GM12878 (cell line): ENCODE measurements around the gene SLAMF8. TPM values are rescaled to one million over a fixed set of nuclear protein-coding genes. Genes with fewer than 3 reads are reported as not detected.

Source experiments
- ATAC-seq: fragments of 200-7000 bp; cut with Tn5 transposase; 3 replicates; pipeline ENCODE4 v1.9.1; 2020; ENCODE audit warnings: mild to moderate bottlenecking, moderate library complexity
- BruUV-seq: library from RNA; stranded (reverse); fragments of 400-500 nt; replicated peaks from 2 replicates; lab custom pipeline; 2021; lab: Mats Ljungman, UMichigan
- CTCF ChIA-PET: fragments of 300-600 bp; sonication (Branson Sonifier 250); formaldehyde crosslinking; extraction: SDS; loops from one replicate; lab custom pipeline; 2021; ENCODE audit warnings: inconsistent platforms; lab: Yijun Ruan, JAX
- POLR2A ChIA-PET: fragments of 350-600 bp; formaldehyde crosslinking; extraction: SDS; loops from one replicate; lab custom pipeline; 2021; ENCODE audit warnings: inconsistent platforms; lab: Charles Lee
- RAD21 ChIA-PET: fragments of 300-600 bp; sonication (Branson Sonifier 250); formaldehyde crosslinking; loops from one replicate; lab custom pipeline; 2023; ENCODE audit warnings: antibody characterized with exemption; ENCODE audit not compliant: unreplicated experiment; lab: Charles Lee
- SMC1A ChIA-PET: fragments of 300-600 bp; sonication (Branson Sonifier 250); formaldehyde crosslinking; loops from one replicate; lab custom pipeline; 2023; ENCODE audit not compliant: unreplicated experiment, uncharacterized antibody; lab: Charles Lee
- DNase-seq: peaks from one replicate; pipeline ENCODE4 v3.0.0-alpha.2; 2011; ENCODE audit warnings: low read depth, low spot score
- FAIRE-seq: peaks from 3 replicates; lab custom pipeline; 2011; peaks lifted over from hg19 to GRCh38; lab: Jason Lieb, UNC
- H2AFZ ChIP-seq: 2 replicates; pipeline ENCODE4 v1.6.0; 2011; ENCODE audit warnings: low read depth, low read length, control low read depth; ENCODE audit not compliant: control insufficient read depth
- H3K27ac ChIP-seq: 2 replicates; pipeline ENCODE4 v1.5.1; 2011; ENCODE audit warnings: control low read depth; ENCODE audit not compliant: control insufficient read depth, insufficient read depth
- H3K27me3 ChIP-seq, 2 experiments: replicated peaks in 1 of 2; 2 replicates each; pipeline versions ENCODE4 v1.6.0 to v1.6.1; 2011; ENCODE audit warnings: low read length in 1 of 2; ENCODE audit not compliant: control insufficient read depth in 2 of 2, insufficient read depth in 2 of 2
- H3K36me3 ChIP-seq, 2 experiments: 2 replicates each; pipeline ENCODE4 v1.5.1; 2011; ENCODE audit warnings: low read length in 1 of 2; ENCODE audit not compliant: control insufficient read depth in 2 of 2, insufficient read depth in 2 of 2
- H3K4me1 ChIP-seq: 2 replicates; pipeline ENCODE4 v1.6.1; 2011; ENCODE audit warnings: mild to moderate bottlenecking, low read length, moderate library complexity, mixed read lengths; ENCODE audit not compliant: control insufficient read depth, insufficient read depth
- H3K4me2 ChIP-seq: 2 replicates; pipeline ENCODE4 v1.6.0; 2011; ENCODE audit warnings: control low read depth; ENCODE audit not compliant: control insufficient read depth, insufficient read depth
- H3K4me3 ChIP-seq: fragments of 200-600 bp; sonication (generic); 2 replicates; pipeline ENCODE4 v1.5.1; 2016
- H3K79me2 ChIP-seq: 2 replicates; pipeline ENCODE4 v1.6.0; 2011; ENCODE audit warnings: low read length; ENCODE audit not compliant: control insufficient read depth, insufficient read depth
- H3K9ac ChIP-seq: 2 replicates; pipeline ENCODE4 v1.8.0; 2011; ENCODE audit warnings: low read length, control low read depth, mixed read lengths; ENCODE audit not compliant: control insufficient read depth, insufficient read depth
- H3K9me3 ChIP-seq: replicated peaks from 3 replicates; pipeline ENCODE4 v1.5.1; 2011; ENCODE audit warnings: mild to moderate bottlenecking, low read length; ENCODE audit not compliant: control insufficient read depth, insufficient read depth
- H4K20me1 ChIP-seq: 2 replicates; pipeline ENCODE4 v1.6.0; 2011; ENCODE audit not compliant: control insufficient read depth, insufficient read depth
- CBX5 ChIP-seq: sonication (generic); IDR thresholded peaks from 2 replicates; pipeline ENCODE4 v1.6.1; 2016; ENCODE audit warnings: low read depth, moderate library complexity, mild to moderate bottlenecking, inconsistent platforms
- KDM1A ChIP-seq: fragments of 200-600 bp; sonication (generic); IDR thresholded peaks from 2 replicates; pipeline ENCODE4 v1.6.1; 2016; ENCODE audit warnings: borderline replicate concordance
- POU2F2 ChIP-seq: IDR thresholded peaks from 3 replicates; pipeline ENCODE4 v1.6.1; 2011; ENCODE audit warnings: low read depth, mild to moderate bottlenecking, low read length, borderline replicate concordance
- RBBP5 ChIP-seq: fragments of 200-600 bp; sonication (generic); conservative IDR thresholded peaks from 2 replicates; pipeline ENCODE4 v1.6.1; 2016
- WGBS: methylation state at CpG from one replicate; pipeline ENCODE4 v1.1.6; 2016; ENCODE audit warnings: low lambda C conversion rate; ENCODE audit not compliant: insufficient replicate concordance, insufficient coverage; ENCODE audit errors: missing lambda C conversion rate; 5-methylcytosine and 5-hydroxymethylcytosine counted together
- in situ Hi-C: fragments of 300-500 bp; cut with MboI; formaldehyde crosslinking; loops from 9 replicates; pipeline ENCODE4 v1.14.3; 2018; ENCODE audit warnings: mixed read lengths
- intact Hi-C: fragments of 100-400 bp; cut with micrococcal nuclease; formaldehyde crosslinking; loops from one replicate; pipeline ENCODE4 v1.14.2; 2022; ENCODE audit not compliant: unreplicated experiment
- polyA plus RNA-seq, 11 experiments: library from polyadenylated mRNA; depleted of rRNA in 4 of 11; unstranded in 6 of 11; stranded (reverse) in 5 of 11; fragments of >200 nt; fragmentation: Nextera tagmentation in 4 of 11; fragmentation: Illumina TruSeq in 1 of 11; extraction: Ambion mirVana in 4 of 11; extraction: Trizol in 1 of 11; gene quantifications; 1 replicate in 1 of 11; 2 replicates in 10 of 11; pipeline versions ENCODE4 v1.2.1 to v1.2.3, GENCODE V29; 2011 to 2016; ENCODE audit warnings: inconsistent platforms in 2 of 11, missing spikeins in 2 of 11, low read depth in 1 of 11
- total RNA-seq, 4 experiments: library from RNA; depleted of rRNA in 3 of 4; stranded (reverse); fragments of >200 nt in 3 of 4; fragmentation: Illumina TruSeq in 1 of 4; extraction: Trizol in 1 of 4; gene quantifications; 2 replicates each; pipeline versions ENCODE4 v1.2.1 to v1.2.3, GENCODE V29; 2013 to 2021
- TF ChIP-seq, protein P1 (sequence below): IDR thresholded peaks from 2 replicates; pipeline ENCODE4 v1.6.1; 2011; ENCODE audit warnings: borderline replicate concordance, low read depth, mild to moderate bottlenecking, moderate library complexity, mixed read lengths, low read length; ENCODE audit not compliant: insufficient read depth; ENCODE audit errors: extremely low read length

Gene SLAMF8
- total and polyA plus RNA-seq, 10 of the 15 experiments (the other 5 are each of a cell fraction or from before 2014, with no cell fraction given): 0.04 to 0.69 (median 0.10) TPM; not detected in 3

DNA sequence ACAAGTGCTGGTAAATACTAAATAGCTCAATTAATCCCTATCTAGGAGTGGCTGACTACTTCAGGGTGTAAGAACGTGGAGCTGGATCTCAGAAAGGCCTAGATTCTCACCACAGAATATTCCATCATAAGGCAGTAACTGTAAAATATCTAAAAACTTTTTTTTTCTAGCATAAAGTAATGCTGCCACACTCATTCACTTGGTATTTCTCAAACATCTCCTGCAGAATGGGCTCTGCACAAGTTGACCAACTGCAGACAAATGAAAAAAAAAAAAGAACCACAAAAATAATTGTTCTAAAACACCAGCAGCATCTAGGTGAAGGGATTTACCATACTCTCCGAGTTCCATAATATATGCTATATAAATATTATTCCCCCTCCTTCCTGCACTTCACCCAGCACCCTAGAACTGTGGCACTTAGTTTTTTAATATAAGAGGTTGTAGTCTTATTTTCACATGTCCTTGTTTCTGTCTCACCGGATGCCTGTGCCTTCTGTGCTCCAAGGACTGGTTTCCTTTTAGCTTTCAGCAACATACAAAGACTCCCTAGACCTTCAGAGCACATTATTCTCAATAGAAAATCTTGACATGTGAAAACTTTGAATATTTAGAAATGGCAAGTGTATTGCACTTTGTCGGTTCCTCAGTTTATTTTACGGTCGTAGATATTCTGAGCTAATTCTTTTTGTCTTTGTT, 26.9 kb downstream of the SLAMF8 start:
- no peaks in the 10 kb centered on the region for H3K4me1 ChIP-seq
- no peak for ATAC-seq
- H2AFZ ChIP-seq: no peak overlapping the region
- no peak overlapping the region for H3K4me3 ChIP-seq
- H3K9ac ChIP-seq: no peak overlapping the region
- CTCF ChIA-PET: interaction anchor here (2.0 kb wide), 1 partner anchor 154 kb away, joined by 8 read pairs; no protein-coding TSS in a partner anchor
- intact Hi-C loops (no loop called here), in situ Hi-C loops (no loop called here)
- no peaks in the 10 kb centered on the region for H3K9me3 ChIP-seq
- DNase-seq: no peak
- H3K27ac ChIP-seq: no peak overlapping the region
- FAIRE-seq: no peak
- peaks cover 2 to 4% of the 10 kb centered on the region in 2 experiments; a peak in 3 of 4 replicates for H3K27me3 ChIP-seq
- SMC1A ChIA-PET: interaction anchor here (1.0 to 1.9 kb wide), 3 partner anchors 20 to 154 kb away, joined by 3 to 4 read pairs (median 3); no protein-coding TSS in a partner anchor
- WGBS: 62% methylated on average over 6 of the region's 6 CpGs
- POLR2A ChIA-PET: interaction anchor here (0.7 kb wide), 1 partner anchor 36 kb away, joined by 3 read pairs; no protein-coding TSS in a partner anchor
- peak overlapping the region; percentile 79 for H3K4me2 ChIP-seq
- H4K20me1 ChIP-seq: no peaks in the 10 kb centered on the region
- no peaks in the 10 kb centered on the region for H3K36me3 ChIP-seq
- no TSS peak for BruUV-seq
- H3K79me2 ChIP-seq: no peaks in the 10 kb centered on the region
- RAD21 ChIA-PET: interaction anchor here (0.9 to 1.0 kb wide), 2 partner anchors 11 to 36 kb away, joined by 3 read pairs; no protein-coding TSS in a partner anchor
- TF ChIP-seq, protein P1, sequence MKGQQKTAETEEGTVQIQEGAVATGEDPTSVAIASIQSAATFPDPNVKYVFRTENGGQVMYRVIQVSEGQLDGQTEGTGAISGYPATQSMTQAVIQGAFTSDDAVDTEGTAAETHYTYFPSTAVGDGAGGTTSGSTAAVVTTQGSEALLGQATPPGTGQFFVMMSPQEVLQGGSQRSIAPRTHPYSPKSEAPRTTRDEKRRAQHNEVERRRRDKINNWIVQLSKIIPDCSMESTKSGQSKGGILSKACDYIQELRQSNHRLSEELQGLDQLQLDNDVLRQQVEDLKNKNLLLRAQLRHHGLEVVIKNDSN: no peak
- no peak for TF ChIP-seq POU2F2
- TF ChIP-seq RBBP5: no peak
- no peak for TF ChIP-seq KDM1A
- no peak for TF ChIP-seq CBX5
